ENCODE results near the gene WDR35. TPM values are rescaled to one million over a fixed set of nuclear protein-coding genes. Genes with fewer than 3 reads are reported as not detected.

Gene WDR35
- total and polyA plus RNA-seq, 8 donors = 2.6 to 7.2 (median 3.8) TPM

- no peak overlapping the region for H3K4me3 ChIP-seq
- TF ChIP-seq CTCF (IDR thresholded peaks at IDR 0.05) = no peak
- peak overlapping the region in 1 of 4 donors; percentile 13 for H3K27ac ChIP-seq
- intact Hi-C loops (cut with DNase I) = loop anchor here in 1 of 3 donors (5.0 kb wide), 1 partner anchor 79 kb away; no protein-coding TSS in a partner anchor
- H3K27me3 ChIP-seq = no peaks in the 10 kb centered on the region
- FAIRE-seq (no peak), DNase-seq (no peak), ATAC-seq (peak in 3 of 4 donors; percentile 11 to 30 (median 26))
- H3K9me3 ChIP-seq = no peaks in the 10 kb centered on the region
- WGBS, 2 donors = 79 to 82% methylated on average over 2 of the region's 2 CpGs
- H3K36me3 ChIP-seq = no peaks in the 10 kb centered on the region
- no peaks in the 10 kb centered on the region for H3K4me1 ChIP-seq
Measured at GRCh38 chr2:20018601-20019152, 28.8 kb upstream of the WDR35 start.

GRCh38 chr2:20016346-20016745, 26.4 kb upstream of the WDR35 start:
- no peak overlapping the region for H3K4me3 ChIP-seq
- no peak for TF ChIP-seq CTCF (IDR thresholded peaks at IDR 0.05)
- H3K4me1 ChIP-seq = no peaks in the 10 kb centered on the region
- no peak for ATAC-seq
- H3K27ac ChIP-seq = no peak overlapping the region
- no peak for FAIRE-seq
- DNase-seq = no peak
- H3K27me3 ChIP-seq = no peaks in the 10 kb centered on the region
- no peaks in the 10 kb centered on the region for H3K9me3 ChIP-seq
- intact Hi-C loops (cut with DNase I) = loop anchor here in 1 of 3 donors (5.0 kb wide), 1 partner anchor 81 kb away; no protein-coding TSS in a partner anchor
- H3K36me3 ChIP-seq = no peaks in the 10 kb centered on the region

GRCh38 chr2:20015482-20016083, 25.7 kb upstream of the WDR35 start:
- Histone ChIP-seq H3K27me3 (no peaks in the 10 kb centered on the region), H3K27ac (no peak overlapping the region), H3K9me3 (no peaks in the 10 kb centered on the region), H3K4me1 (no peaks in the 10 kb centered on the region), H3K36me3 (no peaks in the 10 kb centered on the region), H3K4me3 (no peak overlapping the region)
- ATAC-seq (peak; percentile 59 to 83 (median 74)), FAIRE-seq (peak; percentile 63), DNase-seq (no peak)
- intact Hi-C loops (cut with DNase I) = loop anchor here in 1 of 3 donors (5.0 kb wide), 1 partner anchor 82 kb away; no protein-coding TSS in a partner anchor
- TF ChIP-seq CTCF (IDR thresholded peaks at IDR 0.05) = peak; percentile 31 to 45 (median 34)
- WGBS, 2 donors = 5% methylated on average over 2 of the region's 2 CpGs

- Histone ChIP-seq H3K36me3 (no peaks in the 10 kb centered on the region), H3K27ac (no peak overlapping the region), H3K9me3 (no peaks in the 10 kb centered on the region), H3K4me1 (no peaks in the 10 kb centered on the region), H3K27me3 (no peaks in the 10 kb centered on the region), H3K4me3 (peak overlapping the region in 3 of 4 donors; percentile 37 to 59 (median 50))
- 62 to 68% methylated on average over 15 of the region's 15 CpGs for WGBS, 2 donors
- no peak for DNase-seq
- intact Hi-C loops (cut with DNase I) = no loop called here
- ATAC-seq = peak in 1 of 4 donors; percentile 22
- no peak for TF ChIP-seq CTCF (IDR thresholded peaks at IDR 0.05)
- no peak for FAIRE-seq
Measured at GRCh38 chr2:20013126-20013849, 23.4 kb upstream of the WDR35 start.

All from pancreas (tissue), 10 donors.